Mucosa of rectum (tissue), 2 donors: ENCODE measurements around the gene NAA38.

Experiments used
- H3K27ac ChIP-seq, 2 donors: one replicate each; pipeline ENCODE4 v1.7.0; 2013; ENCODE audit warnings: inconsistent platforms in 2 of 2, low read depth in 2 of 2, low read length in 2 of 2
- H3K27me3 ChIP-seq, 2 donors: one replicate each; pipeline ENCODE4 v1.7.0; 2013; ENCODE audit warnings: low read length in 2 of 2; ENCODE audit not compliant: control insufficient read depth in 2 of 2, insufficient read depth in 2 of 2
- H3K36me3 ChIP-seq, 2 donors: one replicate each; pipeline ENCODE4 v1.7.0; 2013; ENCODE audit warnings: low read length in 2 of 2; ENCODE audit not compliant: control insufficient read depth in 2 of 2, insufficient read depth in 2 of 2
- H3K4me1 ChIP-seq, 2 donors: one replicate each; pipeline ENCODE4 v1.7.0; 2013; ENCODE audit warnings: low read length in 2 of 2, mild to moderate bottlenecking in 1 of 2; ENCODE audit not compliant: control insufficient read depth in 2 of 2, insufficient read depth in 2 of 2
- H3K4me3 ChIP-seq, 2 donors: one replicate each; pipeline ENCODE4 v1.7.0; 2013; ENCODE audit warnings: low read length in 2 of 2
- H3K9ac ChIP-seq, 2 donors: one replicate each; pipeline ENCODE4 v1.7.0; 2013; ENCODE audit warnings: low read length in 2 of 2, low read depth in 1 of 2, mild to moderate bottlenecking in 1 of 2
- H3K9me3 ChIP-seq, 2 donors: one replicate each; pipeline ENCODE4 v1.7.0; 2013; ENCODE audit warnings: low read length in 2 of 2; ENCODE audit not compliant: control insufficient read depth in 2 of 2
- donor health status: healthy.
- donor health status: Normal muscosa, but diverticular disease.

The NAA38 gene

DNA sequence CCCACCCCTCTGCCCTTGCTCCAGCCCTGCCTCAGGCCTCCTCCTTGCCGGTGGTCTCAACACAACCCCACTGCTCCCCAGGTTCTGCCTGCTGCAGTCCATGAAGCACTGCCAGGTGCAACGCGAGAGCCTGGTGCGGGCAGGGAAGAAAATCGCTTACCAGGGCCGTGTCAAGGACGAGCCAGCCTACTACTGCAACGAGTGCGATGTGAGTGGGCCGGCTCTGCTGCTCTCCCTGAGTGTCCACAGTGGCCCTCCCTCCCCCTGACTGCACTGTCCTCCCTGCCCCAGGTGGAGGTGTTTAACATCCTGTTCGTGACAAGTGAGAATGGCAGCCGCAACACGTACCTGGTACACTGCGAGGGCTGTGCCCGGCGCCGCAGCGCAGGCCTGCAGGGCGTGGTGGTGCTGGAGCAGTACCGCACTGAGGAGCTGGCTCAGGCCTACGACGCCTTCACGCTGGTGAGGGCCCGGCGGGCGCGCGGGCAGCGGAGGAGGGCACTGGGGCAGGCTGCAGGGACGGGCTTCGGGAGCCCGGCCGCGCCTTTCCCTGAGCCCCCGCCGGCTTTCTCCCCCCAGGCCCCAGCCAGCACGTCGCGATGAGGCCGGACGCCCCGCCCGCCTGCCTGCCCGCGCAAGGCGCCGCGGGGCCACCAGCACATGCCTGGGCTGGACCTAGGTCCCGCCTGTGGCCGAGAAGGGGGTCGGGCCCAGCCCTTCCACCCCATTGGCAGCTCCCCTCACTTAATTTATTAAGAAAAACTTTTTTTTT, 4.3 kb downstream of the NAA38 start:
- H3K4me3 ChIP-seq: no peak overlapping the region
- no peak overlapping the region for H3K27ac ChIP-seq

DNA sequence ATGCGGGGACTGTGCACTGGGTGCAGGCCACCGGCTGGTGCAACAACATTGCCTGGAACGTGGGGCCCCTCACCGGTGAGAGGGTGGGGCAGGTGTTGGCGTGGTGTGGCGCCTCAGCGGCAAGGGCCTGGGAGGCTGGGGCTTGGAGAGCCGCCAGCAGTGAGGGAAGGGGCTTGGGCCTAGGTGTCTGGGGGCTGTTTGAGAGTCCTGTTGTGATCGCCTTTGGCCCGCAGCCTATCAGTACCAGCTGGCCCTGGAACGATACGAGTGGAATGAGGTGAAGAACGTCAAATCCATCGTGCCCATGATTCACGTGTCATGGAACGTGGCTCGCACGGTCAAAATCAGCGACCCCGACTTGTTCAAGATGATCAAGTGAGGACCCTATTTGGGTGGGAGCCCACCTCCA, 5.1 kb downstream of the NAA38 start:
- Histone ChIP-seq H3K27me3 (no peaks in the 10 kb centered on the region), H3K4me3 (peak overlapping the region in 1 of 2 donors; percentile 46), H3K4me1 (peaks cover 26 to 29% of the 10 kb centered on the region in 2 donors), H3K9me3 (no peaks in the 10 kb centered on the region), H3K9ac (no peak overlapping the region), H3K27ac (peak overlapping the region in 1 of 2 donors; percentile 43), H3K36me3 (peaks cover 38 to 44% of the 10 kb centered on the region in 2 donors)

More for the DNA sequence above, 4.3 kb downstream of the NAA38 start:
- Histone ChIP-seq H3K9ac (no peak overlapping the region), H3K4me1 (peaks cover 28 to 31% of the 10 kb centered on the region in 2 donors), H3K9me3 (no peaks in the 10 kb centered on the region), H3K36me3 (peaks cover 38 to 41% of the 10 kb centered on the region in 2 donors), H3K27me3 (no peaks in the 10 kb centered on the region)

DNA sequence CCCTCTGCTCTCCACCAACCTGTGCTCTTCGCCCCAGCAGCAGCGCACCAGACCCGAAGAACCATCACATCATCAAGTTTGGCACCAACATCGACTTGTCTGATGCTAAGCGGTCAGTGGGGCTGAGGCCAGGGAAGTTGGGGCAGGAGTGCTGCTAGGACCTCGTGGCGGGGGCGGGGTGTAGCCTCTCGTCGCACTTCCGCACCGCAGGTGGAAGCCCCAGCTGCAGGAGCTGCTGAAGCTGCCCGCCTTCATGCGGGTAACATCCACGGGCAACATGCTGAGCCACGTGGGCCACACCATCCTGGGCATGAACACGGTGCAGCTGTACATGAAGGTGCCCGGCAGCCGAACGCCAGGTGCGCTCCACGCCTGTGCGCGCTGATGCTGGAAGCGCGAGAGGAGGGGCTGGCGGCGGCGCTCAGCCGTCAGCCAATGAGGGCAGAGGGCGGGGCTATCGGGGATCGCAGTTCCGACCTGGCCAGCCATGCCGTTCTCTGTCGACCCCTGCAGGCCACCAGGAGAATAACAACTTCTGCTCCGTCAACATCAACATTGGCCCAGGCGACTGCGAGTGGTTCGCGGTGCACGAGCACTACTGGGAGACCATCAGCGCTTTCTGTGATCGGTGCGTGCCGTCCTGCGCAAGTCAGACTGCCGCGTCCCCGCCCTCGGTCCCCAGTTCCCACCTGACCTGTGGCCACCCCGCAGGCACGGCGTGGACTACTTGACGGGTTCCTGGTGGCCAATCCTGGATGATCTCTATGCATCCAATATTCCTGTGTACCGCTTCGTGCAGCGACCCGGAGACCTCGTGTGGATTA, 5.7 kb downstream of the NAA38 start:
- Histone ChIP-seq H3K4me3 (peak overlapping the region; percentile 38 to 46), H3K27ac (peak overlapping the region; percentile 23 to 62), H3K4me1 (peaks cover 23 to 26% of the 10 kb centered on the region in 2 donors), H3K9ac (peak overlapping the region in 1 of 2 donors; percentile 21), H3K36me3 (peaks cover 41 to 46% of the 10 kb centered on the region in 2 donors), H3K27me3 (no peaks in the 10 kb centered on the region), H3K9me3 (no peaks in the 10 kb centered on the region)

- Histone ChIP-seq H3K4me3 (peak overlapping the region in 1 of 2 donors; percentile 38), H3K27me3 (no peaks in the 10 kb centered on the region), H3K9me3 (no peaks in the 10 kb centered on the region), H3K27ac (peak overlapping the region in 1 of 2 donors; percentile 3), H3K9ac (peak overlapping the region in 1 of 2 donors; percentile 21), H3K36me3 (peaks cover 47 to 53% of the 10 kb centered on the region in 2 donors), H3K4me1 (peaks cover 17 to 18% of the 10 kb centered on the region in 2 donors)
Observed at GRCh38 chr17:7850701-7851437, 6.5 kb downstream of the NAA38 start.

DNA sequence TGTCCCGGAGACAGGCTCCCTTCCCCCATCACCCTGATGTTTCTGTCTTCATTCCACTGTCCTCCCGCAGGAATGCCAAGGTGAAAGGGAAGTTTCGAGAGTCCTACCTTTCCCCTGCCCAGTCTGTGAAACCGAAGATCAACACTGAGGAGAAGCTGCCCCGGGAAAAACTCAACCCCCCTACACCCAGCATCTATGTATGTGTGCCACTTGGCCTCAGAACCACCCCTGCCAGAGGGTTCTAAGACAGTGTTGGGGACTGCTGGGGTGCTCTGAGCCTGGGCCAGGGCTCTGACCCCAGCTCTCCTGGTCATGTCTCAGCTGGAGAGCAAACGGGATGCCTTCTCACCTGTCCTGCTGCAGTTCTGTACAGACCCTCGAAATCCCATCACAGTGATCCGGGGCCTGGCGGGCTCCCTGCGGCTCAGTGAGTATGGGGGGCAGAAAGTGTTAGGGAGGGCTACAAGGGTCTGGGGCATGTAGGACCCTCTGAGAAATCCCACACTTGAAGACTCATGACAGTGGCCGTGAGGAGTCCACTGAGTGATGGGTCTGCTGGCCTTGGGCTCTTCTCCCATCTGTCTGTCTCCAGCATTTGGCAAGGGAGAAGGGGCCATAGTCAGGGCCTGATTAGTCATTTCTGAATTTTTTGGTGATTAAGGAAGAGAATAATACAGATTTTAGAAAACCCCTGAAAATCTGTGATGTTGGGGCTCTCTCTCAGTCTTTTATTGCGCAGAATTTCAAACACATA, 7.4 kb downstream of the NAA38 start:
- H3K27me3 ChIP-seq: no peaks in the 10 kb centered on the region
- H3K36me3 ChIP-seq: peaks cover 54 to 57% of the 10 kb centered on the region in 2 donors
- peaks cover 17% of the 10 kb centered on the region in 2 donors for H3K4me1 ChIP-seq
- H3K9me3 ChIP-seq: no peaks in the 10 kb centered on the region
- H3K27ac ChIP-seq: no peak overlapping the region
- H3K9ac ChIP-seq: no peak overlapping the region
- H3K4me3 ChIP-seq: no peak overlapping the region

DNA sequence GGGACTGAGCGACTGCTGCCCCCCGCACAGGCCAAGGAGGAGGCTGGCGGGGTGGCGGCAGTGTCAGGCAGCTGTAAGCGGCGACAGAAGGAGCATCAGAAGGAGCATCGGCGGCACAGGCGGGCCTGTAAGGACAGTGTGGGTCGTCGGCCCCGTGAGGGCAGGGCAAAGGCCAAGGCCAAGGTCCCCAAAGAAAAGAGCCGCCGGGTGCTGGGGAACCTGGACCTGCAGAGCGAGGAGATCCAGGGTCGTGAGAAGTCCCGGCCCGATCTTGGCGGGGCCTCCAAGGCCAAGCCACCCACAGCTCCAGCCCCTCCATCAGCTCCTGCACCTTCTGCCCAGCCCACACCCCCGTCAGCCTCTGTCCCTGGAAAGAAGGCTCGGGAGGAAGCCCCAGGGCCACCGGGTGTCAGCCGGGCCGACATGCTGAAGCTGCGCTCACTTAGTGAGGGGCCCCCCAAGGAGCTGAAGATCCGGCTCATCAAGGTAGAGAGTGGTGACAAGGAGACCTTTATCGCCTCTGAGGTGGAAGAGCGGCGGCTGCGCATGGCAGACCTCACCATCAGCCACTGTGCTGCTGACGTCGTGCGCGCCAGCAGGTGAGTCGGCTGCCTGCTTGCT, 8.1 kb downstream of the NAA38 start:
- Histone ChIP-seq H3K9ac (no peak overlapping the region), H3K36me3 (peaks cover 54 to 57% of the 10 kb centered on the region in 2 donors), H3K9me3 (no peaks in the 10 kb centered on the region), H3K4me3 (no peak overlapping the region), H3K4me1 (peaks cover 18 to 21% of the 10 kb centered on the region in 2 donors), H3K27me3 (no peaks in the 10 kb centered on the region), H3K27ac (no peak overlapping the region)

DNA sequence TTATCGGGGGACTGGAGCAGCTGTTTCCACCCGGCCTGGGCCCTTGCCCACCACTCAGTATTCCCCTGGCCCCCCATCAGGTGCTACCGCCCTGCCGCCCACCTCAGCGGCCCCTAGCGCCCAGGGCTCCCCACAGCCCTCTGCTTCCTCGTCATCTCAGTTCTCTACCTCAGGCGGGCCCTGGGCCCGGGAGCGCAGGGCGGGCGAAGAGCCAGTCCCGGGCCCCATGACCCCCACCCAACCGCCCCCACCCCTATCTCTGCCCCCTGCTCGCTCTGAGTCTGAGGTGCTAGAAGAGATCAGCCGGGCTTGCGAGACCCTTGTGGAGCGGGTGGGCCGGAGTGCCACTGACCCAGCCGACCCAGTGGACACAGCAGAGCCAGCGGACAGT, 8.6 kb downstream of the NAA38 start:
- no peak overlapping the region for H3K4me3 ChIP-seq
- no peak overlapping the region for H3K9ac ChIP-seq
- H3K27me3 ChIP-seq: no peaks in the 10 kb centered on the region
- no peak overlapping the region for H3K27ac ChIP-seq
- H3K9me3 ChIP-seq: no peaks in the 10 kb centered on the region
- peaks cover 18 to 23% of the 10 kb centered on the region in 2 donors for H3K4me1 ChIP-seq
- peaks cover 54 to 57% of the 10 kb centered on the region in 2 donors for H3K36me3 ChIP-seq

DNA sequence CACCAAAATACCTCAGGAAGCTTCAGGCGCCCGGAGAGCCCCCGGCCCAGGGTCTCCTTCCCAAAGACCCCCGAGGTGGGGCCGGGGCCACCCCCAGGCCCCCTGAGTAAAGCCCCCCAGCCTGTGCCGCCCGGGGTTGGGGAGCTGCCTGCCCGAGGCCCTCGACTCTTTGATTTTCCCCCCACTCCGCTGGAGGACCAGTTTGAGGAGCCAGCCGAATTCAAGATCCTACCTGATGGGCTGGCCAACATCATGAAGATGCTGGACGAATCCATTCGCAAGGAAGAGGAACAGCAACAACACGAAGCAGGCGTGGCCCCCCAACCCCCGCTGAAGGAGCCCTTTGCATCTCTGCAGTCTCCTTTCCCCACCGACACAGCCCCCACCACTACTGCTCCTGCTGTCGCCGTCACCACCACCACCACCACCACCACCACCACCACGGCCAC, 9.2 kb downstream of the NAA38 start:
- peaks cover 53 to 56% of the 10 kb centered on the region in 2 donors for H3K36me3 ChIP-seq
- H3K4me1 ChIP-seq: peaks cover 20 to 24% of the 10 kb centered on the region in 2 donors
- H3K27me3 ChIP-seq: no peaks in the 10 kb centered on the region
- no peaks in the 10 kb centered on the region for H3K9me3 ChIP-seq
- no peak overlapping the region for H3K4me3 ChIP-seq
- H3K27ac ChIP-seq: no peak overlapping the region
- no peak overlapping the region for H3K9ac ChIP-seq
